ENCODE measurements around the gene PTPRM. TPM values are rescaled to one million over a fixed set of nuclear protein-coding genes. Genes with fewer than 3 reads are reported as not detected.

PTPRM gene
- total RNA-seq, 1 experiment from 2014 or later = 11.1 TPM

GRCh38 chr18:7885865-7886264 is 318.7 kb downstream of the PTPRM start (continued):
- TF ChIP-seq ZMAT4 (CRISPR knock-in tag; IDR thresholded peaks at IDR 0.05) (no peak), PRDM15 (CRISPR knock-in tag; IDR thresholded peaks at IDR 0.05) (no peak), HMGXB4 (CRISPR knock-in tag; IDR thresholded peaks at IDR 0.05) (no peak), USF2 (CRISPR knock-in tag; IDR thresholded peaks at IDR 0.05) (no peak), IRF2 (CRISPR knock-in tag; IDR thresholded peaks at IDR 0.05; ENCODE audit: borderline replicate concordance, low read depth) (no peak), ZNF219 (CRISPR knock-in tag; IDR thresholded peaks at IDR 0.05; ENCODE audit: borderline replicate concordance) (no peak), NFATC4 (CRISPR knock-in tag; IDR thresholded peaks at IDR 0.05) (no peak)

- ChIA-PET CTCF (interaction anchor here (1.5 kb wide), 1 partner anchor 96 kb away, joined by 4 read pairs; no protein-coding TSS in a partner anchor), POLR2A (no interaction called here)
- Mint-ChIP-seq H3K27me3 (ENCODE audit: low read depth) (no peaks in the 10 kb centered on the region), H3K4me1 (peaks cover 4% of the 10 kb centered on the region), H3K36me3 (no peaks in the 10 kb centered on the region), H3K27ac (no peak overlapping the region), H3K9me3 (no peaks in the 10 kb centered on the region), H3K4me3 (no peak overlapping the region)
- ATAC-seq (no peak), DNase-seq (ENCODE audit: low spot score) (no peak)
- TF ChIP-seq CTCF (IDR thresholded peaks at IDR 0.05) (no peak), ZNF232 (CRISPR knock-in tag; IDR thresholded peaks at IDR 0.05) (no peak), ZNF219 (CRISPR knock-in tag; IDR thresholded peaks at IDR 0.05; ENCODE audit: borderline replicate concordance) (no peak), NFYB (CRISPR knock-in tag; conservative IDR thresholded peaks at IDR 0.05; ENCODE audit: low read depth) (no peak), CBFB (CRISPR knock-in tag; IDR thresholded peaks at IDR 0.05; ENCODE audit: low read depth) (no peak), HMGA2 (CRISPR knock-in tag; IDR thresholded peaks at IDR 0.05) (no peak), FOXP1 (CRISPR knock-in tag; IDR thresholded peaks at IDR 0.05; ENCODE audit: borderline replicate concordance) (no peak), EMX1 (CRISPR knock-in tag; IDR thresholded peaks at IDR 0.05) (no peak), ZNF416 (CRISPR knock-in tag; IDR thresholded peaks at IDR 0.05) (no peak), FOXP4 (CRISPR knock-in tag; IDR thresholded peaks at IDR 0.05) (no peak), ERG (CRISPR knock-in tag; IDR thresholded peaks at IDR 0.05) (no peak), NR1H2 (CRISPR knock-in tag; IDR thresholded peaks at IDR 0.05) (no peak), TEAD1 (CRISPR knock-in tag; IDR thresholded peaks at IDR 0.05) (no peak), ZSCAN18 (CRISPR knock-in tag; IDR thresholded peaks at IDR 0.05) (no peak), SMAD3 (CRISPR knock-in tag; IDR thresholded peaks at IDR 0.05; ENCODE audit: borderline replicate concordance) (no peak), ESRRA (CRISPR knock-in tag; IDR thresholded peaks at IDR 0.05; ENCODE audit: borderline replicate concordance) (no peak)
These were observed 319.3 kb downstream of the PTPRM start for GRCh38 chr18:7886436-7886835.
